Suppressor macrophage (primary cell): Measurements from ENCODE around the gene DDX5.
"Not testable (repeated sequence)": the region's sequence is repeated elsewhere in the genome, so short reads cannot be mapped to it uniquely, and the experiment has no call there.

Experiments used
- DNase-seq, 4 experiments: peaks; one replicate each; pipeline ENCODE4 v3.0.0-alpha.2; 2020 to 2022

The DDX5 gene

GRCh38 chr17:64507413-64507782 is 1.3 kb upstream of the DDX5 start:
- DNase-seq = peak; percentile 31 to 65 (median 54)

GRCh38 chr17:64506576-64507412 is 705 bp upstream of the DDX5 start, which contains the start of gene CEP95:
Gene CEP95 (plus strand): TSS chr17:64506977. CDS start chr17:64507098, 121 bp downstream.
- peak; percentile 96 to 98 (median 98) for DNase-seq

GRCh38 chr17:64505340-64506200 is 519 bp downstream of the DDX5 start:
- peak; percentile 92 to 97 (median 94) for DNase-seq

- DNase-seq = no peak
Observed at GRCh38 chr17:64504769-64505339, 1.2 kb downstream of the DDX5 start.

- peak in 2 of 4 experiments; percentile 3 to 12 for DNase-seq
Observed at GRCh38 chr17:64503821-64504768, 2.0 kb downstream of the DDX5 start.

- peak in 1 of 4 experiments; percentile 6 for DNase-seq
Observed at GRCh38 chr17:64503341-64503740, 2.7 kb downstream of the DDX5 start.

- DNase-seq = no peak
Observed at GRCh38 chr17:64502809-64503208, 3.3 kb downstream of the DDX5 start.

- DNase-seq = no peak
Observed at GRCh38 chr17:64502021-64502420, 4.1 kb downstream of the DDX5 start.

GRCh38 chr17:64500862-64501765 is 5.0 kb downstream of the DDX5 start:
- DNase-seq = no peak

- DNase-seq = no peak
Observed at GRCh38 chr17:64500487-64500859, 5.6 kb downstream of the DDX5 start.

- DNase-seq = peak in 2 of 4 experiments; percentile 11 to 19
Observed at GRCh38 chr17:64499805-64500486, 6.1 kb downstream of the DDX5 start.

GRCh38 chr17:64498308-64499203 is 7.5 kb downstream of the DDX5 start:
- DNase-seq = peak in 1 of 4 experiments; percentile 9

- DNase-seq = no peak
Observed at GRCh38 chr17:64497565-64498035, 8.5 kb downstream of the DDX5 start.

- peak; percentile 96 to 98 (median 98) for DNase-seq
Observed at GRCh38 chr17:64496786-64497564, 9.1 kb downstream of the DDX5 start, which contains the start of gene POLG2. Gene POLG2 (minus strand): TSS chr17:64497054. CDS start chr17:64496968, 86 bp downstream.

- DNase-seq = peak in 3 of 4 experiments; percentile 61 to 63 (median 62)
Observed at GRCh38 chr17:64496348-64496785, 9.7 kb downstream of the DDX5 start.

- not testable (repeated sequence) for DNase-seq
Observed at GRCh38 chr17:64495300-64495699, 10.8 kb downstream of the DDX5 start.

- no peak for DNase-seq
Observed at GRCh38 chr17:64494121-64494520, 12.0 kb downstream of the DDX5 start.
